ENCODE results near the gene KDM2B.
"Not testable (repeated sequence)": the region's sequence is repeated elsewhere in the genome, so short reads cannot be mapped to it uniquely, and the experiment has no call there.

KDM2B gene

DNA sequence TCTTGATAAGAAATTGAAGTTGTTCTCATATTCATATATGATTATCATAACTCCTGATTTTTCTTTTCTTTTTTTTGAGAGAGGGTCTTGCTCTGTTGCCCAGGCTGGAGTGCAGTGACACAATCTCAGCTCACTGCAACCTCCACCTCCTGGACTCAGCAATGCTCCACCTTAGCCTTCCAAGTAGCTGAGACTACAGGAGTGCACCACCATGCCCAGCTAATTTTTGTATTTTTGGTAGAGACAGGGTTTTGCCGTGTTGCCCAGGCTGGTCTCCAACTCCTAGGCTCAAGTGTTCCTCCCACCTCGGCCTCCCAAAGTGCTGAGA lies 2.5 kb upstream of the KDM2B start:
- DNase-seq = not testable (repeated sequence)

DNA sequence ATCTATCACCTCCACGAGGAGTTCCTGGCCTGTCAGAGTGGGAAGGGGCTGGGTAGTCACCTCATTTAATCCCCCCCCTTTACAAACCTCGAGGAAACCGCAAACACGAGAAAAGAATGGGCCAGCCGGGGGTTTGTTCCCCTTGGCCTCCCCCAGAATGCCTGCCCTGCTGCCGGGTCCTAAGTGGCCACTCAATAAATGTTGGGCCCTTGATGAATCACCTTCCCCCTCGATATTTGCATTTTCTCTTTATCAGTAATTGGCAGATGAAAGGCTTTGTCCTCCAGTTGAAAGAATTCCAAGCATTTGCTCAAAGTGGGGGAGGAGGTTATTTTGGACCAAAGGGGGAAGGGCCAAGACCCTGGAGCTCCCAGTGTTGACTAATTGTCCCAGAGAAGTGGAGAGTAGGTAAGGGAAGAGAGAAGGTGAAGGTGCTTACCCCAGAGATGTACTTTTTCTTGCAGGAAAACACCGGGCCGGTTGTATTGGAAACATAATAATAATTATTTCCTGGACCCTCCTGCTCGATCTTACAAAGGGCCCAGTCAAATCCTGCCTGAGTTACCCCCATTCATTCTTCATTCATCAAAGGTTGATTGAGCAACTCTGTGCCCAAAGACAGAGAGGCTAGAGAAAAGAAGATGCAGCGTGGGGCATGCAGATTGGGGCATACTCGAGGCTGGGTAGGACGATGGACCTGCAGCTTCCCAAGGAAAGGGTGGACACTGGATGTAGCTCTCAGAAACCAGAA lies 1.9 kb upstream of the KDM2B start:
- DNase-seq = no peak

DNA sequence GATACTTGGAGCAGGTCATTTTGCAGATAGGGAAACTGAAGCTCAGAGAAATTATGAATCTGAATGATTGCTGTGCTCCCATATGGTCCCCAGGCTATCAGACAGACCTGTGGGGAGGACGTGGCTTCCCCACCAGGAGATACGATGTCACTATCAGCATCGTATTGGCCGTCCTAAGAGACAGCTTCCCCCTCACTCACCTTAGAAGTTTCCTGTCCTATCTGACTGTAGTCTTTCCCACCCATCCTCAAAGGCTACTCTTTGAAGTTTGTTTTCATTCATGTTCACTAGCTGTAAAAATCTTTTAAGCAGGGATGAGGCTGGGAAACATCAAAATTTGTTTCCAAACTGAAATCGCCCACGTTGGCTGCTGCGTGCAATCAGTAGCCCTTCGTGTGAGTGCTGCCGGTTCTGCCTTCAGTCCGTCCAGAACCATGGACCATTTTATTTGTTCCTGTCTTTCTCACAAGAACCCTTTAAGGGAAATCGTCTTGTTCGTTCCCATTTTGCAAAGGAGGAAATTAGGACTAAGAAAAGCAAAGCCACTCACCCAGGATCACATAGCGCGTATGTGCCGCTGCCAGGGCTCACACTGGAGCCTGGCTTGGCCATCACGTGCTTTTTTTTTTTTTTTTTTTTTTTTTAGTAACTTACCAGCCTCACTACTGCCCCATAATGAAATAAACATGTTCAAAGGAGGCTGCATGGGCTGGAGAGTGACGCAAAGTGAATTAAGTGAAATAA lies 1.0 kb upstream of the KDM2B start:
- DNase-seq = no peak

DNA sequence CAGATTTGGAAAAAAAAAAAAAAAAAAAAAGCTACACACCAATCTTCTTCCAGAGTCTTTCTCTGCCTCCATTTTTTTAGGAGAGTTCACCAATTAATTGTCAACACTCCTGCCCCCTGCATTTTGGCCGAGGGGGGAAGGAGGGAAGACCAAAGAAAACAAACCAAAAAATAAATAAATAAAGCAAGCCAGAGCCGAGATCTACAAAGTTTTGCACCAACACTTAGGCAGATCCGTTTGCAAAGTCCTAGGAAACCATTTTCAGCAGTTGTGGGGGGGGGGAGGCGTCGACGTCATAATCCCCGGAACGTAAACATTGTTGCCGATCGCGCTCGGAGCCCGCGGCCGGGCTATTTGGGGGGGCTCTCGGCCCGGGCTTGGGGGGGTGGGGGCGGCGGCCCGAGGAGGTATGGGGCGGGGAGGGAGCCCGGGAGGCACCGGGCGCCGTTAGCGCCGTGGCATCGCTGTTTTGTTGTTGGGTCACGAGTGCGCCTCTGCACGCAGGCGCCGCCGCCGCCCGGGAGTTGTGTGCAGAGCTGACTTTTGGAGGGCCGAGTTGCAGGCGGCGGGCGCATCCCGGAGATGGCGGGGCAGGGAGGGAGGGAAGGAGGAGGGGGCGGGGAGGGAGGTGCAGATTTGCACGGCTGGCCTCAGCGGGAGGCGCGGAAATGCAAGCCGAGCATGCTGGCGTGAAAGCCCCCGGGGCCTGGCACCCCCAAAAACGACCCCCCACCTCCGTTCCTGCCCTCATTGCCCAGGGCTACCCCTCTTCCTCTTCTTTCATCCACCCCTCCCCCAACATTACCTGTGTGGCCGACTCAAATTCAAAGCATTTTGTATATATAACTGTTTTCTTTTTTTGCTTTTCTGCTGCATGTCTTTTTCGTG lies 598 bp downstream of the KDM2B start:
- DNase-seq = peak; percentile 67 to 74

DNA sequence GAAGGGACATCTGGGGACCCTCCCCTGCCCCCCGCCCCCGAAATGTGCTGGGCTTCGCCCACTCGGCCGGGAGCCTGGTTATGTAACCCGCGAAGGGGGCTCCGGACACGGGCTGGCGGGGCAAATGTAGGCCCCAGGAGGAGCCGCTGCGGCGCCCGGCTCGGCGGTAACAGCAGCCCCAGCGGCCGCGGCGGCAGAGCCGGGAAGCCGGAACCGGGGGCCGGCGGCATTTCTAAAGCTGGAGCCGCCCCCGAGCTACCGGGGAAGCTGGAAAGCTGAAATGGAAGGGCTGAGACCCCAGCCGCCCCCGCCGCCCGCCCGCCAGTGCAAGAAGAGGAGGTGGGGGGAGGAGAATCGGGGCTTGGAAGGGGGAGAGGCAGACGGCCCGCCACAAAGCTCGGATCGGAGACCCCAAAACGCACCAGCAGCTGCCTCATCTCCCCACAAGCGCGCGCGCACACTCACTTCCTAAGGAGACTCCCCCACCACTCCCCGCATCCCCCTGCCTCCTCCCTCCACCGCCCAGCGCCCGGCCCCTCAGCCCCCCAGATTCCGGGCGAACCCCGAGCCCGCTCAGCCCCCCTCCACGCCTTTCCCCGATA lies 1.5 kb downstream of the KDM2B start:
- DNase-seq = peak; percentile 39 to 64

DNA sequence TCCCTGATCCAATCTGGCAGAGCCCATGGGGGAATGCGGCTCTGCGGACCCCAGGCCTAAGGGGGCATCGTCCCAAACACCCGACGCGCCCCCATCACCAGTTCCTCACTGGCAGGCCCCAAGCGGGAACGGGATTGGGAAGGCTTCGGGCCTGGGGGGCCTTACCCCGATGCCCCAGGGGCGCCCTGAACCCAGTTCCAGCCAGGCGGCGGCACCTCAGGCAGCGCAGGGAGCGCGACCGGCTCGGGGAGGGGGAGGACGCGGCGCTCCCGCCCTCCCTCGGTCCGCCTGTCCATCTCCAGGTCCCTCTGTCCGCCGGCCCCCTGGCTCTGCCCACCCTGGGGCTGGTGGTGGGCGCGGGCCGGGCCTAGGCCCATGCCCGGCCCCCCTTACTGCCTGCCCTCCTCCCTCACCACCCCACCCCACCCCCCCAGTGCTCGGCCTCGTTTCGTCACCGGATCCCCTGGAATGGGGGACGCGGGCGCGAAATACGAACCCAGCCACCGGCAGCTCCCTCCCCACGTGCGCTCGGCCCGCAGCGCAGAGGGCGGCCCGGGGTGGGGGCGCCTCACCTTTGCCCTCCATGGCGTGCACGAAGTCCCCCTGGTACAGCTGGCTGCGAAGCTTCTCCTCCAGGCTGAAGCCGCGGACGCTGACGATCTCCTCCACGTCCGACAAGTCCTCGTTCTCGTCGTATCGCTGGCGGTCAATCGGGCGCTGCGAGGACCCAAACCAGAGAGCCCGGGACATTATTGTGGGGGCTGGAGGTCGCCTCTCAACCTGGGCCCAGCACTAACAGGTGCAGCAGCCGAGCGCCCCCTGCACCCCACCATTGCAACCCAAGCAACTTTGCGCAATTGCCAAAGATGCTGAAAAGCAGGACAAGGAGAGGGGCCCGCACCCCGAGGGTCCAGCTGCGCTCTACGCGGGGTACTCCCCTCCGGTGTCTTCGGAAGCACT lies 2.3 kb downstream of the KDM2B start:
- DNase-seq = peak in 1 of 2 donors; percentile 39

DNA sequence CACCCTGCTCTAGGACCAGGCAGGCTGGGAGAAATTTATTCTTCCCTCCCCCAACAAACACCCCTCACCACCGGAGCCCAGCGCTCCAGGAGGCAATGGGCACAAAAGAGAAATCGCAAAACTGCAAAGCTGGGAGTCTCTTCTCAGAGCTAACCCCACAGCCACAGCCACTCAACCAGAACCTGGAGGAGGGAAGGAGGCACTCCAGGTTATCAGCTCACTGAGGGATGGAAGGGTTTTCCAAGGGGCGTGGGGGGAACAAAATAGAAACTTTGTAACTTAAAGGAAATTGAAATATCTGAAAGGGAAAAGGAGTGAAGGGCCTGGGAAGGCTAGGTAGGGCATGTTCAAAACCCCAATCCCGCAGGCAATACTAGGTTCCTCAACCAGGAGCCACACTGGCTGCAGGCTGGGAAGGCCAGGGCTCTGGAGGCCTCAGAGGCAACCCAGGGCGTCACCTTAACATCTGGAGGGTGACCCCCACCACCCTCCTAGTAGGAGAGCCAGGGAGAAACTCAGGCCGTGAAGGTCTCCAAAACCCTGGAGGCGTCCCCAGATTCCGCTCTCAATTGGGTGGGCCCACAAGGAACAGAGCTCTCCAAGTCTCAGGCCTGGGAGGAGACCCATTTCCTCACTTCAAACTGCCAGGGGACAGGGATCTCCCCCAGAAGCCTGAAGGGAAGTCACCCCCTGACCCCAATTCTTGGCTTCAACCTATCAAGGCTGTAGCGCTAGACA lies 3.2 kb downstream of the KDM2B start:
- DNase-seq = no peak

DNA sequence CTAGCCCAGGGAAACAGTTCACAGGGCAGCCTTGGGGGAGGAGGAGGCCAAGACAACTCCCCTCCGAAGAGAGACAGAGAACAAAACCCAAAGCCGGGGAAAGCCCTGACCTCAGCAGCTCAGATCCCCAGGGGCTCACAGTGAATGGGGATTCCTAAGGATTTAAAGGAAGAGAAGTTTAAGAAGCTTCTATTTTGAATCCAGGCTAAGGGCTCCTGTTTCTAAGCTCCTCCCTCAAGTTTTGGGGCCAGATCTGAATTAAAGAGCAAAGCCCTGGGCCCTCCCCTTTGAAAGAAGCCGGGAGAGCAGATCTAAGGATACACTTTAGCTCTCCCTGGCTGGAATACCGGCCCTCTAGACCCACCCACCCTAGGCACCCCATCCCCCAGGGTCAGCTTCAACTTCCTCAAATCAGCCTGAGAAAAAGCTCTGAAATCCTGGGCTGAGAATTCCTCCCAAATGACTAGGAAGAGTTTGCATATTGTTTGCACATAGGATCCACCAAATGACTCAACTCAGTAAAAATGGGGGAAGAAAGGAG lies 3.9 kb downstream of the KDM2B start:
- no peak for DNase-seq

DNA sequence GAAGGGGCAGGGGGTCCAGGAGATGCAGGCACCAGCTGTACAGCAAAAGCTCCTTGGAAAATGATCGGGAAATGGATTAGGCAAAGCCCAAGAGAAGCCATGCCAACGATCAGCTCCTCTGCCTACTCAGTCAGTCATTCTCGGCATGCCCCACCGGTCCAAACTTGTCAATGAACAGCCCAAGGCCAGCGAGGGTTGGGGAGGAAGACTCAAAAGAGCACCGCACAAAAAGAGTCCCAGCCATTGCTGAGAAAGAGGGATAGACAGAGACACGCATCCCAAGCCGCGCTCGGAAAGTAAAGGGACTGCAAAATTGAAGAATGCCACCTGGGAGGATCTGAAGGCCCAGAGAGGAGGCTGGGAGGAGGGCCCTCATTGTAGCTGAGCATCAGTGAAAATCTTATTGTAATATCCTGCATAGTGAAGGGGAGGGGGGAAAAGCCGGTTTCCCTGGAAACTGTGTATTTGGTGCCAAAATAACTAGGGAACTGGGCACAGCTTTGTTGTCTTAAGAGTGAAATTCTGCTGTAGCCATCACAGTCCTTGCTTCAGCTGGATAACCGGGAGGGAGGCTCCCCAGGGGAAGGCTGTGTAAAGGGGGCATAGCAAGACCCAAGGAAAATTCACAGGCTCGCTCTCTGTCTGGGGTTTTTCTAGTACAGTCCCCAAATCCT lies 4.7 kb downstream of the KDM2B start:
- DNase-seq = no peak

DNA sequence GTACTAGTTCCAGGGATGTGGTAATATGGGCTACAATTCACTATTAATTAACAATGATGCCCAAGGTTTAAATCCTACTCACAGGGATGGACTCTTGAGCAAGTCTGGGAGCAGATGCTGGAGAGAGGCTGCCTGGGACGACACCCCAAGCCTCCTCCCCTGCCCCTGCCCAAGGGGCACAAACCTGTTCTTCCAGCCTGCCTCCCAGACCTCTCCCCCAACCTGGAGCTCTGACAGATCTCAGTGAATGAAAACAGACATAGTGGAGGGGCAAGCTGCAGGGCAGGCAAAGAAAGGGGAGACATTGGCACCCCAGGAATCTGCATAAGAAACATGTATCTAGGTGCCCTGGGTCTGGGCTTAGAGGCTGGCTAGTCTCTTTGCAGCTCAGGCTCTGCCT lies 5.8 kb downstream of the KDM2B start:
- no peak for DNase-seq

DNA sequence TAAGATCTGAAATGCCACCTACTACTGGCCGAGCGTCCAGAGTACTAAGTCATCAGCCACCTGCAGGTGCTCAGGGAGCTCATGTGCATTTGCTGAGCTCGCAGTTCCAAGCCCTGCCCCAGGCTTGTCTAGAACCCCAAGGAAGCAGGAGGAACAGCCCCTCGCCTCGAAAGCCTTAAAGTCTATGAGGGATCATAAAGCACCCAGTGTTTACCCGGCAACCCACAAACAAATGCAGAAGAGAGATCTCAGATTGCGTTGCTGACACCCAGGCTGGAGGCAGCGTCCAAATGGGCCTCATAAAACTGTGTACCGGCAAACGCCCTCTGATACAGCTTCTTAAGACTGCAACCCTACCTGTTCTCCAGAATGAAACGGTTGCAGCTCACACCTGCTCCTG lies 6.8 kb downstream of the KDM2B start:
- DNase-seq = no peak

DNA sequence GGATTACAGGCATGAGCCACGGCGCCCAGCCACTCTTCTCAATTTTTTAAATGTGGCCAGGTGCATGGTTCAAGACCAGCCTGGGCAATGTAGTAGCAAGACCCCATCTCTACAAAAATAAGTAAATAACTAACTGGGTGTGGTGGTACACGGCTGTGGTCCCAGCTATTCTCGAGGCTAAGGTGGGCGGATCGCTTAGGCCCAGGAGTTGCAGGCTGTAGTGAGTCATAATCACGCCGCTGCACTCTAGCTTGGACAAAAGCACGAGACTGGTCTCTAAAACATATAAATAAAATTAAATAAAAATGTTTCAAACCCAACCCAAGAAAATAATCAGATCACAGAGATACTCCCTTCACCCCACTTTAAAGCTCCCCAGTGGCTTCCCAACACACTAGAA lies 8.9 kb downstream of the KDM2B start:
- DNase-seq = no peak

DNA sequence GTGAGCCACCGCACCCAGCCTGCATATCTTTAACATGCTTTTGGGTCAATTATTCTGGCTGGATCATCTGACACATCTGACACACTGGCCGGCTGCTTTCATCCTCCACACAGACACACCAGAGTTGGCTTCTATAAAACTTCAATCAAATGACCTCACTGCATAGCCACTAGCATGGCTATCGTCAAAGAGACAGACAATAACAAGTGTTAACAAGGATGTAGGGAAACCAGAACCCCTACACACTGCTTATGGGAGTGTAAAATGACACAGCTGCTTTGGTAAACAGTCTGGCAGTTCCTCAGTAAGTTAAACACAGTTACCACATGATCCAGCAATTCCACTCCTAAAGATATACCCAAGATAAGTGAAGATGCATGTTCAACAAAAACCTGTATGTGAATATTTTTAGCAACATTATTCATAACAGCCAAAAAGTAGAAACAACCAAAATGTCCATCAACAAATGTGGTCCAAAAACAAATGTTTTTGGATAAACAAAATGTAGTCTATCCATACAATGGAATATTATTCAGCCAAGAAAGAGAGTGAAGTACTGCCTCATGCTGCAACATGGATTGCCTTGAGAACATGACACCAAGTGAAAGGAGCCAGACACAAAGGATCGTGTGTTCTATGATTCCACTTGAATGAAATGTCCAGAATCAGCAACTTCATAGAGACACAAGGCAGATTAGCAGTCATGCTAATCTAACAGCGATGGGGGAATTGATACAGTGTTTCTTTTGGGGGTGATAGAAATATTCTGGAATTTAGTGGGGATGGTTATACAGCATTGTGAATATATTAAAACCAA lies 10.1 kb downstream of the KDM2B start:
- DNase-seq = no peak

DNA sequence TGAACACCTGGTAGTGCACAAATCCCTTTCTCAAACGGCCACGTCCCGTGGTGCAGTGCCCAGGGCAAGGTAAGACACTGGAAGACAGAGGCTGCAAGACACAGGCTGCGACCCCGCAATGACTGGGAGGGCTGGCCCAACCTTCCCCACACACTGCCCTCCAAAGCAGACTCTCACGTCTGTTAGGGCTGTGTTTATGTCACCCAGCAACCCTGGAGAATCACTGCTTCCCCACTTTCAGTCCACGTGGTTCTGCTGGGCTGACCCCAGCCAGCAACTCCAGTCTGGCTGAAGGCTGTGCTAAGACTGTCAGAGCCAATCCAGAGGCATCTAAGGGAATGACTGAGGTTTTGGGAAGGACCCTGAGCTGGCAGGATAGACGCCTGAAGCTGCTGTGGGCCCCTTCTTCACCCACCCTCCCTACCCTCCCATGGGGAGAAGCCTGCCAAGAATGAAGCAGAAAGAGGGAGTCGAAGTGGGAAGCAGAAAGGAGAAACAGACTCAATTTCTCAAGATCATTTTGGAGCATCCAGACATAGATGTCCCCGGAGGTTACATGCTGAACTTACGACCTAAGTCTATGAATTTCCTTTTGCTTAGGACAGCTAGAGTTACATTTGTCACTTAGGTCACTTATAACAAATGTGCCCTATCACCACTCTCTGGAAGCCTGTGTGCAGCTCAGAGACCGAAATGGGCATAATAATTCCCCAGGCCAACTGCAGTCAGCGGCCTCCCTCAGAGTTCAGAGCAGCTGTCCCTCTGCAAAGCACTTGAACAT lies 11.7 kb downstream of the KDM2B start:
- no peak for DNase-seq

DNA sequence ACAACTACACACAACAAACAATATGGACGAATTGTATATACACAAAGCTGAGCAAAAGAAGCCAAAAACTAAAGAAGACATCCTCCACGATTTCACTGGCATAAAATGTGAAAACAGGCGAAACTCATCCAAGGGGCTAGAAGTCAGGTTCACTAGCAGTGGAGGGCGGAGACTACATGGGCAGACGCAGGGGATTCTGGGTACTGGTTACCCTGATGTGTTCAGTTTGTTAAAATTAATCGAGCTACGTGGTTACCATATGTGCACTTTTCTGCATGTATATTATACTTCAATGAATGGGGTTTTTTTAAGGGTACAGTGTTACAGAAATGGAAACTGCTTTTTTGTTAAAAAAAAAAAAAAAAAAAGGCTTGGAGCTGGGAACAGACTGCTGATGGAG lies 12.3 kb downstream of the KDM2B start:
- DNase-seq = no peak

DNA sequence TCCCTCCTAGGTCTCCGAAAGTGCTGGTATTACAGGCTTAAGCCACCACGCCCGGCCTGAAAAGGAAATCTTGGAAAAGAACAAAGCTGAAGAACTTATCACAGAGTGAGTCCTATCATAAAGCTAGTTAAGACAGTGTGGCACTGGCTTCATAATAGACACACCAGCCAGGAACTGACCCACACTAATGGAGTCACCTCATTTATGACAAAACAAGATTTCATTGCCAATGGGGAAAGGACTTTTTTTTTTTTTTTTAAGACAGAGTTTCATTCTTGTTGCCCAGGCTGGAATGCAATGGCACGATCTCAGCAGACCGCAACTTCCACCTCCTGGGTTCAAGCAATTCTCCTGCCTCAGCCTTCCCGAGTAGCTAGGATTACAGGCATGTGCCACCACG lies 15.7 kb downstream of the KDM2B start:
- no peak for DNase-seq

DNA sequence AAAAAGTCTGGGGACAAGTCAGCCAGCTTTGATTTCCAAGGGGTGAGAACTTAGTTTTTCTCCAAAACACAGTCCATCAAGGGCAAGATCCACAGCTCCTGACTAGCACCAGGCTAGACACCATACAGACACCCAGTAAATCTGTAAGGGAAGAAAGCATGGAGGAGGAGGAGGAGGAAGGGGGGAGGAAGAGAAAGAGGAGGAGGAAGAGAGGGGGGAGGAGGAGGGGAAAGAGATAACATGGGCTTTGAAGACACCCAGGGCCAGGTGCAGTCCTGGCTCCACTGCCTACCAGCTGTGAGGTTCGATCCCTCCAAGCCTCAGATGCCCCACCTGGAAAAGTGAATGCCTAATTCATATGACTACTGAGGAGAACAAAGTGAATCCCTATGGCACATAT lies 18.3 kb downstream of the KDM2B start:
- DNase-seq = no peak

DNA sequence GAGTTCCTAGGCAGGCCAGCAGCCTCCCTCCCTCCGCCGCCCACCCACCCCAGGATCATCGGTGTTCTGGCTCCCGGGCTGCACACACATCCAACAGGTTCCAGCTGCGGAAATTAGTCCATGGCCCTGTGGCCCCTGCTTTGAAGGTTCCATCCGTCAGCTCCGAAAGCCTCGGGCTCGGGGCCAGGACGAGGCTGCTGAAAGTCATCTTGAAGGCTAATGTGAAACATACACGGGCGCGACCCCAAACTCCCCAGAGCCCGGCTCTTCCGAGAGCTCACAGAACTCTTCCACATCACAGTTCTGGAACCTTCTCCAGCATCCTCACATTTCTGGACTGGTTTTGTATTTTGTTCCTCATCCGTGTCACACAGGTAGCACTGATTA lies 19.8 kb downstream of the KDM2B start:
- DNase-seq = no peak

Data from bone marrow (tissue), 2 donors.